Left lung (tissue), 10 donors: Measurements from ENCODE around the gene PCF11. TPM values are rescaled to one million over a fixed set of nuclear protein-coding genes. Genes with fewer than 3 reads are reported as not detected.

Experiments
- ATAC-seq: fragments of 200-7000 bp; cut with Tn5 transposase; one replicate; pipeline ENCODE4 v1.9.1; 2020; ENCODE audit warnings: moderate library complexity
- DNase-seq, 4 donors: peaks; one replicate each; pipeline ENCODE4 v3.0.0-alpha.2; 2013 to 2020
- H3K27ac ChIP-seq, 2 donors: fragments of 200-600 bp; sonication (generic) in 1 of 2; one replicate each; pipeline versions ENCODE4 v1.5.0 to v1.8.0; 2020 to 2021
- H3K27me3 ChIP-seq, 2 donors: fragments of 200-600 bp; sonication (generic) in 1 of 2; one replicate each; pipeline versions ENCODE4 v1.5.0 to v1.8.0; 2020 to 2021
- H3K36me3 ChIP-seq, 2 donors: fragments of 200-600 bp; sonication (generic) in 1 of 2; one replicate each; pipeline versions ENCODE4 v1.5.0 to v1.8.0; 2020 to 2021
- H3K4me1 ChIP-seq, 2 donors: fragments of 200-600 bp; one replicate each; pipeline ENCODE4 v1.8.0; 2021
- H3K4me3 ChIP-seq, 2 donors: fragments of 200-600 bp; sonication (generic) in 1 of 2; one replicate each; pipeline versions ENCODE4 v1.5.0 to v1.8.0; 2020 to 2021; ENCODE audit warnings: mild to moderate bottlenecking in 1 of 2
- H3K9me3 ChIP-seq, 2 donors: fragments of 200-600 bp; sonication (generic) in 1 of 2; one replicate each; pipeline versions ENCODE4 v1.5.0 to v1.8.0; 2020 to 2021
- intact Hi-C, 2 donors: fragments of 100-400 bp; cut with DNase I; formaldehyde crosslinking; loops; one replicate each; pipeline versions ENCODE4 v1.11.2 to v1.14.2; 2022
- polyA plus RNA-seq, 6 donors: library from polyadenylated mRNA; unstranded; fragments of 120-200 nt; gene quantifications; one replicate each; pipeline ENCODE4 v1.2.1, GENCODE V29; 2013; ENCODE audit not compliant: insufficient read length in 6 of 6
- total RNA-seq, 2 donors: library from RNA; stranded (reverse); fragmentation: NEBNext Ultra II Directional; extraction: Animal tissue kit (Norgen Biotek cat#: 25700); gene quantifications; one replicate each; pipeline ENCODE4 v1.2.1, GENCODE V29; 2021
- TF ChIP-seq, protein P1 (sequence below), 2 donors: fragments of 200-600 bp; sonication (generic) in 1 of 2; IDR thresholded peaks; one replicate each; pipeline versions ENCODE4 v1.5.0 to v1.8.0; 2021; ENCODE audit warnings: antibody characterized with exemption in 2 of 2
- donor health status: DM: no; HTN: yes; CAD: no.
- donor health status: DM: no; HTN: no; CAD: no.

PCF11 gene
- total and polyA plus RNA-seq, 8 donors: 35.8 to 91.1 (median 80.5) TPM

DNA sequence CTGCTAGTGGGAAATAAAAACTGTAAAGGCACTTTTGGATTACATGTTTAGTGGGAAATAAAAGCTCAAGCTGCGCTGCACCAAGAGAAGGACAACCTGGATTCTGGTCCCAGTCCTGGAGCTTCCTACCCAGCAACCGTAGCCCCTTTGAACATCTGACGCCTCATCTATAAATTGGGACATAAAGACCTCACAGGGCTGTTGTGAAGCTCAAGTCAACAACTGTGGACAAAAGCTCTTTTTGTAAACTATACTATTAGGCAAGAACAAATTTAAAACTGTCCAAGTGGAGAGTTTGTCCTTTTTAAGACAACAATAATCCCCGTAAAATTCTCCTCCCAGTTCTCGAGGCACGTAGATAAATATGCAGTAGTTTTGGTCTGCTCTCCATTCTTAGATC lies 17.6 kb upstream of the PCF11 start:
- H3K27me3 ChIP-seq: no peaks in the 10 kb centered on the region
- H3K9me3 ChIP-seq: no peaks in the 10 kb centered on the region
- intact Hi-C loops: no loop called here
- H3K4me1 ChIP-seq: no peaks in the 10 kb centered on the region
- no peak overlapping the region for H3K4me3 ChIP-seq
- ATAC-seq (no peak), DNase-seq (no peak)
- TF ChIP-seq, protein P1, sequence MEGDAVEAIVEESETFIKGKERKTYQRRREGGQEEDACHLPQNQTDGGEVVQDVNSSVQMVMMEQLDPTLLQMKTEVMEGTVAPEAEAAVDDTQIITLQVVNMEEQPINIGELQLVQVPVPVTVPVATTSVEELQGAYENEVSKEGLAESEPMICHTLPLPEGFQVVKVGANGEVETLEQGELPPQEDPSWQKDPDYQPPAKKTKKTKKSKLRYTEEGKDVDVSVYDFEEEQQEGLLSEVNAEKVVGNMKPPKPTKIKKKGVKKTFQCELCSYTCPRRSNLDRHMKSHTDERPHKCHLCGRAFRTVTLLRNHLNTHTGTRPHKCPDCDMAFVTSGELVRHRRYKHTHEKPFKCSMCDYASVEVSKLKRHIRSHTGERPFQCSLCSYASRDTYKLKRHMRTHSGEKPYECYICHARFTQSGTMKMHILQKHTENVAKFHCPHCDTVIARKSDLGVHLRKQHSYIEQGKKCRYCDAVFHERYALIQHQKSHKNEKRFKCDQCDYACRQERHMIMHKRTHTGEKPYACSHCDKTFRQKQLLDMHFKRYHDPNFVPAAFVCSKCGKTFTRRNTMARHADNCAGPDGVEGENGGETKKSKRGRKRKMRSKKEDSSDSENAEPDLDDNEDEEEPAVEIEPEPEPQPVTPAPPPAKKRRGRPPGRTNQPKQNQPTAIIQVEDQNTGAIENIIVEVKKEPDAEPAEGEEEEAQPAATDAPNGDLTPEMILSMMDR (IDR thresholded peaks at IDR 0.05): no peak
- H3K36me3 ChIP-seq: no peaks in the 10 kb centered on the region
- no peak overlapping the region for H3K27ac ChIP-seq

DNA sequence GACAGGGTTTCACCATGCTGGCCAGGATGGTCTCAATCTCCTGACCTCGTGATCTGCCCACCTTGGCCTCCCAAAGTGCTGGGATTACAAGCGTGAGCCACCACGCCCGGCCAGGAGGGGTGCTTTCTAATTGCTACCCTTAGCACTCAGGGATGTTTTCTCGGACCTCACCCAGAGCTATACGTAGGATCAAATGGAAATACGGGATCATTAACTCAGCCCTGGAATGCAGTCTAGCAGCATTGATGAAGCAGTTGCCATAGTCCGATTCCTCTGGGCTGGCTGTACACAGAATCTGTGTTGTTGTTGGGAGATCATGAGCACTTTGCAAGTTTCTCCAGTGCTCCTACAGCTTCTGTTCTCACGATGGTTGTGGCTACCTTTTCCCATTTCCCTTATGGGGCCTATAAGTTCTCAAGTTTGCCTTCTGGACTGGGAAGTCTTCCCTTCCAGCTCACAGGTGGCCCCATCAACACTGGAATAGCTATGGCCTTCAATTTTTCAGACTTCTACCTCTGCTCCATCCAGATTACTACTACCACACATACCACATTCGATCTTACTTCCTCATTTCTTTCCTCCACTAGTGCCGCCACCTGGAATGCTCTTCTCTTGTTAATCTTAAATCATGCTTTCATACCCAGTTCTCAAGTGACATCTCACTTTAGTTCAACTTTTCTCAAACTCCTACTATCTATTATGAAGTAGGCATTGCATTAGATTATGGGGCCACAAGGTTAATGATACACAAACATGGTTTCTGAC lies 16.1 kb upstream of the PCF11 start:
- intact Hi-C loops: no loop called here
- no peaks in the 10 kb centered on the region for H3K36me3 ChIP-seq
- TF ChIP-seq, protein P1 (IDR thresholded peaks at IDR 0.05): no peak
- no peaks in the 10 kb centered on the region for H3K4me1 ChIP-seq
- no peak for DNase-seq
- H3K9me3 ChIP-seq: no peaks in the 10 kb centered on the region
- no peak overlapping the region for H3K27ac ChIP-seq
- no peaks in the 10 kb centered on the region for H3K27me3 ChIP-seq
- no peak for ATAC-seq
- no peak overlapping the region for H3K4me3 ChIP-seq

DNA sequence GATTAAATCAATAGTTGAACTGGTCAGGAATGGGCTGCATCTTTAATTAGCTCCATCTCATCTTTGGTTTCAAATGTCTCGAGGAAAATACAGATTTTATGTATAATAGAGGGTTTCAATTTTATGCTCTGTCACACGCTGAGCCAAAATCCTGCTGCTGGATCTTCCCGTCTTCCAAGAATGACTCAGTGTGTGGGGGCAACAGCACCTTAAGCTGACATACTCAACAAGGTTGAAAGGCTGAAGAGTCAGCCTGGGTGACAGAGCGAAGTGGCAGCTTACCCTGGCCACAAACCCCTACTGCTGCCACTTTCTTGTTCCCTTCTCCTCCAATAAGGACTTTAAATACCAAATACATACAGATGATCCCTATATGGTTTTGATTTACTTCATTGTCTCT lies 9.0 kb upstream of the PCF11 start:
- DNase-seq (no peak), ATAC-seq (no peak)
- Histone ChIP-seq H3K9me3 (no peaks in the 10 kb centered on the region), H3K27ac (no peak overlapping the region), H3K4me1 (no peaks in the 10 kb centered on the region), H3K4me3 (no peak overlapping the region), H3K36me3 (no peaks in the 10 kb centered on the region), H3K27me3 (no peaks in the 10 kb centered on the region)
- TF ChIP-seq, protein P1 (IDR thresholded peaks at IDR 0.05): no peak
- intact Hi-C loops: no loop called here

DNA sequence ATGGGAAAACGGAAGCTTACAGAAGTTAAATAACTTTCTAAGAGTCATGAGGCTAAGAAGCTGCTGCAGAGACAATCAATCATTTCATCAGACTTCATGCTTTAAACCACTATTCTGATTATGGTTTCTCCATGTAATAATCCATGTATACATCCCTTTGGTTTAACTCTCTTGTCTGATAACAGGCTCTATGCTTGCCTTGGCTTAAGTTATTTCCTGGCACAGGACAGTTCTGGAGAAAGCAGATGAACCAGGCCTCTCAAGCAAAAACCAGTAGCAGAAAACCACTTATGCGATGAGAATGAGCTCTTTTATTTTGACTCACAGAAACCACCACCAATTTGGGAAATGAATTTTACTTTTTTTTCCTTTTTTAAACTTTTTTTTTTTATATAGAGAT lies 6.5 kb upstream of the PCF11 start:
- no peaks in the 10 kb centered on the region for H3K9me3 ChIP-seq
- ATAC-seq: no peak
- no peak overlapping the region for H3K4me3 ChIP-seq
- no peak for DNase-seq
- no peaks in the 10 kb centered on the region for H3K36me3 ChIP-seq
- TF ChIP-seq, protein P1 (IDR thresholded peaks at IDR 0.05): no peak
- no peaks in the 10 kb centered on the region for H3K27me3 ChIP-seq
- peaks cover 0 to 1% of the 10 kb centered on the region in 2 donors for H3K4me1 ChIP-seq
- intact Hi-C loops: no loop called here
- no peak overlapping the region for H3K27ac ChIP-seq

DNA sequence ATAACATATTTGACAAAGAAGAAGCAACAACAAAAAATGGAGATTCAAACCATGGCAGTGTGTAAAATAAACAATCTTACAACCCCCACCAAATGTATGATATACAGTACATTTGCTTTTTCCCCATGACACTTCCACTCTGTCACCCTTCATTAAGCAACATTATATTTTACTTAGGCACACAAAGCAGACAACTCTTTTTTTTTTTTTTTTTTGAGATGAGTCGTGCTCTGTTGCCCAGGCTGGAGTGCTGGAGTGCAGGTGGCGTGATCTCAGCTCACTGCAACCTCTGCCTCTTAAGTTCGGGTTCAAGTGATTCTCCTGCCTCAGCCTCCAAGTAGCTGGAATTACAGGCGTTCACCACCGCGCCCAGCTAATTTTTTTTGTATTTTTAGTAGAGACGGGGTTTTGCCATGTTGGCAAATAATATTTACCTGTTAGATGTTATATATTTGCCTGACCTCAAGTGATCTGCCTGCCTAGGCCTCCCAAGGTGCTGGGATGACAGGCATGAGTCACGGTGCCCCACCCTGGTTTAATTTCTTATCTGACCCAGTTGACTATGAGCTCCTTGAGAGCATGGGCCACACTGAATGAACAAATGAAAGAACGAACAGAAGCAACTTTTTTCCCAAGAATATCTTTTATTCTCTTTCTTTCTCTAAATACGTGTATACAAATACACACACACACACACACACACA lies 5.5 kb upstream of the PCF11 start:
- Histone ChIP-seq H3K4me3 (no peak overlapping the region), H3K36me3 (no peaks in the 10 kb centered on the region), H3K9me3 (no peaks in the 10 kb centered on the region), H3K4me1 (peaks cover 0 to 4% of the 10 kb centered on the region in 2 donors), H3K27ac (no peak overlapping the region), H3K27me3 (no peaks in the 10 kb centered on the region)
- no peak for DNase-seq
- TF ChIP-seq, protein P1 (IDR thresholded peaks at IDR 0.05): no peak
- intact Hi-C loops: no loop called here
- no peak for ATAC-seq
